ENCODE results near the gene FZD4. TPM values are rescaled to one million over a fixed set of nuclear protein-coding genes. Genes with fewer than 3 reads are reported as not detected.
"Not testable (repeated sequence)": the region's sequence is repeated elsewhere in the genome, so short reads cannot be mapped to it uniquely, and the experiment has no call there.

FZD4 gene
- total RNA-seq, 1 experiment from 2014 or later = 4.3 TPM

GRCh38 chr11:86952221-86952875, 2.8 kb downstream of the FZD4 start:
- Histone ChIP-seq H3K36me3 (replicated peaks; ENCODE audit: control insufficient read depth, insufficient read depth, low read length) (peaks cover 10% of the 10 kb centered on the region), H3K27me3 (ENCODE audit: control insufficient read depth, insufficient read depth, low read length) (peaks cover 11% of the 10 kb centered on the region), H3K4me3 (ENCODE audit: insufficient read depth, low read depth, low read length) (no peak overlapping the region)
- DNase-seq = no peak

DNA sequence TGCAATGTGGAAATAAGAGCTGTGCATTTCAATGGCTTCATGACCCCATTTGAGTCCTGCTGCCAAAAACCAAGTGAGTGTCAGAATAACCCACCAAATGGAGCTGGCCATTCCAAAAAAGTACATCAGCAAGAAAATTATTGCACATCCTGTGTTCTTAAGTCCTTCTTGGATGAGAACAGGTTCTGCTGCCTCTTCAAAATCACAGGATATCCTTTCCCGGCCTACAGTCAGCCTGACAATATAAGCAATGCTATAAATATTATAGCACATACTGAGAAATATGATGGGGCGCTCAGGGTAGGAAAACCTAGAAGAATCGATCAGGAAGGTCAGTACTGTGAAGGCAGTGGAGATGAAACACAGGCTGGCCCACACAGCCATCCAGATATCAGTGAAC, 3.5 kb downstream of the FZD4 start:
- H3K4me3 ChIP-seq (ENCODE audit: insufficient read depth, low read depth, low read length) = no peak overlapping the region

DNA sequence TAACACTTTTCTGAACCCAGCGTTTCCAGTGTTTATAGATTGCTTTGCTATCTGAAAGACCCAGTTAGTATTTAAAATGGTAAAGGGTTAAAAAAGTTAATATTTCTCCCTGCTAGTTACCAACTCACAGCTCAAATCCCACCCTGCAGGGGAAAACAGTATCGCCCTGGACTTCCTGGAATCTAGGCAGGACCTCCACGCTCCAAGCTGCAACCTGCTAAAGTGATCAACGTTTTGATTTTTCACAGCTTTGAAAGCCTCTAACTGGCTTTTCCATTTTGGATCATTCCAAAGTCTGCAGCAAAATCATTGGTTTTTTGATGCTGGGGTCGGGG, 4.6 kb downstream of the FZD4 start:
- Histone ChIP-seq H3K4me3 (ENCODE audit: insufficient read depth, low read depth, low read length) (no peak overlapping the region), H3K27me3 (ENCODE audit: control insufficient read depth, insufficient read depth, low read length) (peaks cover 11% of the 10 kb centered on the region), H3K36me3 (replicated peaks; ENCODE audit: control insufficient read depth, insufficient read depth, low read length) (peaks cover 10% of the 10 kb centered on the region)
- DNase-seq = no peak

More for the DNA sequence above, 3.5 kb downstream of the FZD4 start:
- H3K36me3 ChIP-seq (replicated peaks; ENCODE audit: control insufficient read depth, insufficient read depth, low read length) = peaks cover 10% of the 10 kb centered on the region
- no peak for DNase-seq
- H3K27me3 ChIP-seq (ENCODE audit: control insufficient read depth, insufficient read depth, low read length) = peaks cover 11% of the 10 kb centered on the region

DNA sequence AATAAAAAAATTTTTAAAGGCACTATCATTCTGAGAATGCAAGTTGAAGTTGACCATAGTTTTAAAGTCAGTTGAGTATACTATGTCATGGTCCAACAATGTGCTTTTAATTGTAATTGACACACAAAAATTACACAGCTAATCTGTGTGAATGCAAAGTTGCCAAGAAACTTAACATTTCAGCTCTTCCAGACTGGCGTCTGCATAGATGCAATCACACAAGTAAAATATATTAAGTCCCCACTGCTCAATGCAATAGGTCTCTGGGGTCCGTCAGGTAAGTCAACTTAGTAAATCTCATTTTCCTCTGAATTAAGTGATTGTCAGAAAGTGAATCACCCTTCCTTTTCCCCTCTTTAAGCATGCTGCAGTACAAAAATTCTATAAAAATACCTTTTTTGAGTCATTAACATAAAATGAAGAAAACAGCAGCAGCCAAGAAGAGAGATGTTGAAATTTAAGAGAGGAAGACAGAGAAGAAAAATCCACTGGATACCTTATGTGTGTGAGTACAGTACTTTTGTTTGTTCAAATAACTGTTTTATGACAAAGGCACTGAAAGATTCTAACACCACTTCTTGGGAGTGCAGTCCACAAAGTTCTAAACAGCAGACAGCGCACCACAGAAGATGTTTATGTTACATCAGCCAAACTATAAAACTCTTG, 5.1 kb downstream of the FZD4 start:
- Histone ChIP-seq H3K4me3 (ENCODE audit: insufficient read depth, low read depth, low read length) (no peak overlapping the region), H3K27me3 (ENCODE audit: control insufficient read depth, insufficient read depth, low read length) (peaks cover 11% of the 10 kb centered on the region), H3K36me3 (replicated peaks; ENCODE audit: control insufficient read depth, insufficient read depth, low read length) (peaks cover 10% of the 10 kb centered on the region)
- no peak for DNase-seq

- H3K36me3 ChIP-seq (replicated peaks; ENCODE audit: control insufficient read depth, insufficient read depth, low read length) = peaks cover 10% of the 10 kb centered on the region
Observed at GRCh38 chr11:86948733-86949132, 6.5 kb downstream of the FZD4 start.

GRCh38 chr11:86947541-86947940, 7.7 kb downstream of the FZD4 start:
- no peak for DNase-seq
- Histone ChIP-seq H3K27me3 (ENCODE audit: control insufficient read depth, insufficient read depth, low read length) (no peaks in the 10 kb centered on the region; the same call in 1 of the 2 replicates), H3K36me3 (replicated peaks; ENCODE audit: control insufficient read depth, insufficient read depth, low read length) (peaks cover 10% of the 10 kb centered on the region), H3K4me3 (ENCODE audit: insufficient read depth, low read depth, low read length) (no peak overlapping the region)

More at GRCh38 chr11:86948733-86949132, 6.5 kb downstream of the FZD4 start:
- Histone ChIP-seq H3K4me3 (ENCODE audit: insufficient read depth, low read depth, low read length) (no peak overlapping the region), H3K27me3 (ENCODE audit: control insufficient read depth, insufficient read depth, low read length) (no peaks in the 10 kb centered on the region; the same call in 1 of the 2 replicates)
- no peak for DNase-seq

GRCh38 chr11:86943505-86943904, 11.7 kb downstream of the FZD4 start:
- not testable (repeated sequence) for DNase-seq; H3K36me3 ChIP-seq (replicated peaks; ENCODE audit: control insufficient read depth, insufficient read depth, low read length); H3K4me3 ChIP-seq (ENCODE audit: insufficient read depth, low read depth, low read length); H3K27me3 ChIP-seq (ENCODE audit: control insufficient read depth, insufficient read depth, low read length)

GRCh38 chr11:86941871-86942599, 13.2 kb downstream of the FZD4 start:
- H3K27me3 ChIP-seq (ENCODE audit: control insufficient read depth, insufficient read depth, low read length) = no peaks in the 10 kb centered on the region
- no peak for DNase-seq
- no peaks in the 10 kb centered on the region for H3K36me3 ChIP-seq (replicated peaks; ENCODE audit: control insufficient read depth, insufficient read depth, low read length)
- H3K4me3 ChIP-seq (ENCODE audit: insufficient read depth, low read depth, low read length) = no peak overlapping the region

GRCh38 chr11:86941077-86941870, 13.9 kb downstream of the FZD4 start:
- DNase-seq = no peak
- no peaks in the 10 kb centered on the region for H3K36me3 ChIP-seq (replicated peaks; ENCODE audit: control insufficient read depth, insufficient read depth, low read length)
- no peaks in the 10 kb centered on the region for H3K27me3 ChIP-seq (ENCODE audit: control insufficient read depth, insufficient read depth, low read length)
- no peak overlapping the region for H3K4me3 ChIP-seq (ENCODE audit: insufficient read depth, low read depth, low read length)

- Histone ChIP-seq H3K27me3 (ENCODE audit: control insufficient read depth, insufficient read depth, low read length) (no peaks in the 10 kb centered on the region), H3K36me3 (replicated peaks; ENCODE audit: control insufficient read depth, insufficient read depth, low read length) (no peaks in the 10 kb centered on the region), H3K4me3 (ENCODE audit: insufficient read depth, low read depth, low read length) (no peak overlapping the region)
- DNase-seq = no peak
Observed at GRCh38 chr11:86940122-86940777, 14.9 kb downstream of the FZD4 start.

GRCh38 chr11:86938900-86939880, 16.0 kb downstream of the FZD4 start:
- no peak overlapping the region for H3K4me3 ChIP-seq (ENCODE audit: insufficient read depth, low read depth, low read length)
- H3K36me3 ChIP-seq (replicated peaks; ENCODE audit: control insufficient read depth, insufficient read depth, low read length) = no peaks in the 10 kb centered on the region
- no peak for DNase-seq
- no peaks in the 10 kb centered on the region for H3K27me3 ChIP-seq (ENCODE audit: control insufficient read depth, insufficient read depth, low read length)

DNA sequence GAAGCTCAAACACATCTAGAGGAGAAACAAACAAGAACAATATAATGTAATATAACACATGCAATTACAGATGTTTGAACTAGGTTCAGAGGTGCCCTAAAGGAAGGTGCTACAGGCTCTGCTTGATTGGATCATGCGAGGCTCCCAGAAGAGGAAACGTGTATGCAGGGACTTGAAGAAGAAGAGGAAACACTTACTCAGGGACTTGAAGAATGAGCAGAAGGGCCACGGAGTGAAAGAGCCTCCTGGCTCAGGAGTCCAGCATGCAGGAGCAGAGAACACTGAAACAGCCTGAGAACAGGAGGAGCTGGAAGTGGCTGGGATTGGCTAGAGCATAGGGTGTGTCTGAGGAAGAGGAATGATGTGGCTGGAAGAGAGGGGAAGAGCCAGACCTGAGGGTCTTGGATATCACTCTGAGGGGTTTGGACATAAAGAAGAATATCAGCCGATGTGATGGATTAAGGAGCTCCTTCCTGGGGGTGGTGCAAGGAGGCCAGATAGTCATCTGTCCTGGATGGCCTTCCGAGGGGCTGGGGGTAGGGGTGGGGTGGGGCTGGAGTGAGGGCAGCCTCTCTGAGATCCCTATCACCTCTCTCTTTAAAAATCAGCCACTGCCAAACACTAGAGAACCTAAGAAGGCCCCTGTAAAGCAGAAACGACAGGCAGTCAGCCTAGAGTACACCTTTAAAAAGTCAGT, 16.8 kb downstream of the FZD4 start:
- H3K27me3 ChIP-seq (ENCODE audit: control insufficient read depth, insufficient read depth, low read length) = no peaks in the 10 kb centered on the region
- H3K4me3 ChIP-seq (ENCODE audit: insufficient read depth, low read depth, low read length) = no peak overlapping the region
- no peak for DNase-seq
- H3K36me3 ChIP-seq (replicated peaks; ENCODE audit: control insufficient read depth, insufficient read depth, low read length) = no peaks in the 10 kb centered on the region

Measured in H7 (cell line).